ENCODE data around the gene THBS2. TPM values are rescaled to one million over a fixed set of nuclear protein-coding genes. Genes with fewer than 3 reads are reported as not detected.

THBS2 gene
- total and polyA plus RNA-seq, 10 of the 15 experiments (the other 5 are each of a cell fraction or from before 2014, with no cell fraction given): 0.07 to 0.10 TPM; not detected in 8

DNA sequence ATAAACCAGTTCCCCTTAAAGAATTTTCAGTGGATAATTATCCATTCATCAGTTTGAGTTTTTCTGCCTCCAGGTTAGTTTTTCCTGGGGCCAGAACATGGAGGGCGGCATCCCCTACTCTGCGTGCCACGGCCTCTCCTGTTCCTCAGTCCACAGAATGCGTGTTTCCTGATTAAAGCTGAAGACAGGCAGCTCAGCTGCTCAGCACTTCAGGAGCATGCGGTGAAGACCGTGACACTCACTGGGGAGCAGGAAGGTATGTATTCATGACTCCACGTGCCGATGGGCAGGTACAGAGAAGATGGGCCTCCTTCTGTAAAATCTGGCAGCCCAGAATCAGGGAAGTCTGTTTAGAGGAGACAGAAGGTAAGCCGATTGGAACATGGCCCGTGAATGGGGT, 2.0 kb upstream of the THBS2 start:
- SMC1A ChIA-PET (ENCODE audit: uncharacterized antibody, unreplicated experiment): no interaction called here
- Histone ChIP-seq H4K20me1 (ENCODE audit: control insufficient read depth, insufficient read depth) (no peaks in the 10 kb centered on the region), H3K4me2 (ENCODE audit: control insufficient read depth, insufficient read depth) (no peak overlapping the region), H3K9ac (ENCODE audit: control insufficient read depth, insufficient read depth, low read length) (no peak overlapping the region), H3K27me3 (replicated peaks in 1 of 2; ENCODE audit: control insufficient read depth in 2 of 2, insufficient read depth in 2 of 2, low read length in 1 of 2) (peaks cover 0 to 3% of the 10 kb centered on the region in 2 experiments; a peak in 1 of 4 replicates), H3K9me3 (replicated peaks; ENCODE audit: control insufficient read depth, insufficient read depth, low read length) (no peaks in the 10 kb centered on the region), H3K27ac (ENCODE audit: control insufficient read depth, insufficient read depth) (no peak overlapping the region), H2AFZ (ENCODE audit: control insufficient read depth, low read depth, low read length) (no peak overlapping the region), H3K4me1 (ENCODE audit: control insufficient read depth, insufficient read depth, low read length) (no peaks in the 10 kb centered on the region), H3K79me2 (ENCODE audit: control insufficient read depth, insufficient read depth, low read length) (no peaks in the 10 kb centered on the region), H3K36me3 (ENCODE audit: control insufficient read depth in 2 of 2, insufficient read depth in 2 of 2, low read length in 1 of 2) (no peaks in the 10 kb centered on the region), H3K4me3 (no peak overlapping the region)
- in situ Hi-C loops (cut with MboI): no loop called here
- no peak for ATAC-seq
- 50% methylated on average over 10 of the region's 10 CpGs for WGBS (ENCODE audit: insufficient coverage, insufficient replicate concordance, low lambda C conversion rate, missing lambda C conversion rate)
- RAD21 ChIA-PET (ENCODE audit: unreplicated experiment): no interaction called here
- no peak for FAIRE-seq
- BruUV-seq (replicated peaks): no TSS peak
- CTCF ChIA-PET: no interaction called here
- intact Hi-C loops (cut with micrococcal nuclease; ENCODE audit: unreplicated experiment): no loop called here
- POLR2A ChIA-PET: no interaction called here
- DNase-seq (ENCODE audit: low read depth, low spot score): no peak
- TF ChIP-seq ZSCAN29 (IDR thresholded peaks at IDR 0.05): no peak
- no peak for TF ChIP-seq KLF5 (IDR thresholded peaks at IDR 0.05; ENCODE audit: partially characterized antibody)
- TF ChIP-seq, protein P1, sequence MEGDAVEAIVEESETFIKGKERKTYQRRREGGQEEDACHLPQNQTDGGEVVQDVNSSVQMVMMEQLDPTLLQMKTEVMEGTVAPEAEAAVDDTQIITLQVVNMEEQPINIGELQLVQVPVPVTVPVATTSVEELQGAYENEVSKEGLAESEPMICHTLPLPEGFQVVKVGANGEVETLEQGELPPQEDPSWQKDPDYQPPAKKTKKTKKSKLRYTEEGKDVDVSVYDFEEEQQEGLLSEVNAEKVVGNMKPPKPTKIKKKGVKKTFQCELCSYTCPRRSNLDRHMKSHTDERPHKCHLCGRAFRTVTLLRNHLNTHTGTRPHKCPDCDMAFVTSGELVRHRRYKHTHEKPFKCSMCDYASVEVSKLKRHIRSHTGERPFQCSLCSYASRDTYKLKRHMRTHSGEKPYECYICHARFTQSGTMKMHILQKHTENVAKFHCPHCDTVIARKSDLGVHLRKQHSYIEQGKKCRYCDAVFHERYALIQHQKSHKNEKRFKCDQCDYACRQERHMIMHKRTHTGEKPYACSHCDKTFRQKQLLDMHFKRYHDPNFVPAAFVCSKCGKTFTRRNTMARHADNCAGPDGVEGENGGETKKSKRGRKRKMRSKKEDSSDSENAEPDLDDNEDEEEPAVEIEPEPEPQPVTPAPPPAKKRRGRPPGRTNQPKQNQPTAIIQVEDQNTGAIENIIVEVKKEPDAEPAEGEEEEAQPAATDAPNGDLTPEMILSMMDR (IDR thresholded peaks at IDR 0.05 in 2 of 3, conservative IDR thresholded peaks at IDR 0.05 in 1 of 3; ENCODE audit: control insufficient read depth in 2 of 3, extremely low read depth in 1 of 3, insufficient read depth in 1 of 3, low read depth in 3 of 3, low read length in 3 of 3): no peak
- no peak for TF ChIP-seq EGR1 (IDR thresholded peaks at IDR 0.05; ENCODE audit: borderline replicate concordance in 1 of 2, low read depth in 2 of 2, low read length in 2 of 2)
- TF ChIP-seq, protein P2, sequence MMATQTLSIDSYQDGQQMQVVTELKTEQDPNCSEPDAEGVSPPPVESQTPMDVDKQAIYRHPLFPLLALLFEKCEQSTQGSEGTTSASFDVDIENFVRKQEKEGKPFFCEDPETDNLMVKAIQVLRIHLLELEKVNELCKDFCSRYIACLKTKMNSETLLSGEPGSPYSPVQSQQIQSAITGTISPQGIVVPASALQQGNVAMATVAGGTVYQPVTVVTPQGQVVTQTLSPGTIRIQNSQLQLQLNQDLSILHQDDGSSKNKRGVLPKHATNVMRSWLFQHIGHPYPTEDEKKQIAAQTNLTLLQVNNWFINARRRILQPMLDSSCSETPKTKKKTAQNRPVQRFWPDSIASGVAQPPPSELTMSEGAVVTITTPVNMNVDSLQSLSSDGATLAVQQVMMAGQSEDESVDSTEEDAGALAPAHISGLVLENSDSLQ (IDR thresholded peaks at IDR 0.05): no peak
- TF ChIP-seq RBBP5 (conservative IDR thresholded peaks at IDR 0.05): no peak
- TF ChIP-seq RB1 (IDR thresholded peaks at IDR 0.05; ENCODE audit: borderline replicate concordance): no peak
- TF ChIP-seq, protein P3, sequence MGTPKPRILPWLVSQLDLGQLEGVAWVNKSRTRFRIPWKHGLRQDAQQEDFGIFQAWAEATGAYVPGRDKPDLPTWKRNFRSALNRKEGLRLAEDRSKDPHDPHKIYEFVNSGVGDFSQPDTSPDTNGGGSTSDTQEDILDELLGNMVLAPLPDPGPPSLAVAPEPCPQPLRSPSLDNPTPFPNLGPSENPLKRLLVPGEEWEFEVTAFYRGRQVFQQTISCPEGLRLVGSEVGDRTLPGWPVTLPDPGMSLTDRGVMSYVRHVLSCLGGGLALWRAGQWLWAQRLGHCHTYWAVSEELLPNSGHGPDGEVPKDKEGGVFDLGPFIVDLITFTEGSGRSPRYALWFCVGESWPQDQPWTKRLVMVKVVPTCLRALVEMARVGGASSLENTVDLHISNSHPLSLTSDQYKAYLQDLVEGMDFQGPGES (IDR thresholded peaks at IDR 0.05): no peak
- no peak for TF ChIP-seq BHLHE40 (IDR thresholded peaks at IDR 0.05; ENCODE audit: borderline replicate concordance in 1 of 2, low read depth in 2 of 2, low read length in 1 of 2)
- no peak for TF ChIP-seq POU2F2 (IDR thresholded peaks at IDR 0.05; ENCODE audit: borderline replicate concordance, low read depth, low read length)
- no peak for TF ChIP-seq ZZZ3 (IDR thresholded peaks at IDR 0.05; ENCODE audit: control insufficient read depth, insufficient read length, low read depth)
- TF ChIP-seq ZNF274 (IDR thresholded peaks at IDR 0.05; ENCODE audit: insufficient read depth, insufficient read length): no peak
- TF ChIP-seq, protein P4, sequence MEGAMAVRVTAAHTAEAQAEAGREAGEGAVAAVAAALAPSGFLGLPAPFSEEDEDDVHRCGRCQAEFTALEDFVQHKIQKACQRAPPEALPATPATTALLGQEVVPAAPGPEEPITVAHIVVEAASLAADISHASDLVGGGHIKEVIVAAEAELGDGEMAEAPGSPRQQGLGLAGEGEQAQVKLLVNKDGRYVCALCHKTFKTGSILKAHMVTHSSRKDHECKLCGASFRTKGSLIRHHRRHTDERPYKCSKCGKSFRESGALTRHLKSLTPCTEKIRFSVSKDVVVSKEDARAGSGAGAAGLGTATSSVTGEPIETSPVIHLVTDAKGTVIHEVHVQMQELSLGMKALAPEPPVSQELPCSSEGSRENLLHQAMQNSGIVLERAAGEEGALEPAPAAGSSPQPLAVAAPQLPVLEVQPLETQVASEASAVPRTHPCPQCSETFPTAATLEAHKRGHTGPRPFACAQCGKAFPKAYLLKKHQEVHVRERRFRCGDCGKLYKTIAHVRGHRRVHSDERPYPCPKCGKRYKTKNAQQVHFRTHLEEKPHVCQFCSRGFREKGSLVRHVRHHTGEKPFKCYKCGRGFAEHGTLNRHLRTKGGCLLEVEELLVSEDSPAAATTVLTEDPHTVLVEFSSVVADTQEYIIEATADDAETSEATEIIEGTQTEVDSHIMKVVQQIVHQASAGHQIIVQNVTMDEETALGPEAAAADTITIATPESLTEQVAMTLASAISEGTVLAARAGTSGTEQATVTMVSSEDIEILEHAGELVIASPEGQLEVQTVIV (IDR thresholded peaks at IDR 0.05; ENCODE audit: borderline replicate concordance, partially characterized antibody): no peak
- TF ChIP-seq MEF2A (IDR thresholded peaks at IDR 0.05; ENCODE audit: insufficient read depth, low read depth, low read length): no peak
- TF ChIP-seq SREBF1 (IDR thresholded peaks at IDR 0.05; ENCODE audit: low read length): no peak
- no peak for TF ChIP-seq SIX5 (IDR thresholded peaks at IDR 0.05; ENCODE audit: low read depth, low read length, severe bottlenecking)
- TF ChIP-seq, protein P5, sequence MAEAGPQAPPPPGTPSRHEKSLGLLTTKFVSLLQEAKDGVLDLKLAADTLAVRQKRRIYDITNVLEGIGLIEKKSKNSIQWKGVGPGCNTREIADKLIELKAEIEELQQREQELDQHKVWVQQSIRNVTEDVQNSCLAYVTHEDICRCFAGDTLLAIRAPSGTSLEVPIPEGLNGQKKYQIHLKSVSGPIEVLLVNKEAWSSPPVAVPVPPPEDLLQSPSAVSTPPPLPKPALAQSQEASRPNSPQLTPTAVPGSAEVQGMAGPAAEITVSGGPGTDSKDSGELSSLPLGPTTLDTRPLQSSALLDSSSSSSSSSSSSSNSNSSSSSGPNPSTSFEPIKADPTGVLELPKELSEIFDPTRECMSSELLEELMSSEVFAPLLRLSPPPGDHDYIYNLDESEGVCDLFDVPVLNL (IDR thresholded peaks at IDR 0.05; ENCODE audit: low read depth, low read length): no peak
- no peak for TF ChIP-seq TARDBP (IDR thresholded peaks at IDR 0.05; ENCODE audit: borderline replicate concordance)

Data from GM12878 (cell line).